ENCODE data around the gene OR6T1. TPM values are rescaled to one million over a fixed set of nuclear protein-coding genes. Genes with fewer than 3 reads are reported as not detected.

The OR6T1 gene
- total RNA-seq, 1 experiment from 2014 or later = not detected

DNA sequence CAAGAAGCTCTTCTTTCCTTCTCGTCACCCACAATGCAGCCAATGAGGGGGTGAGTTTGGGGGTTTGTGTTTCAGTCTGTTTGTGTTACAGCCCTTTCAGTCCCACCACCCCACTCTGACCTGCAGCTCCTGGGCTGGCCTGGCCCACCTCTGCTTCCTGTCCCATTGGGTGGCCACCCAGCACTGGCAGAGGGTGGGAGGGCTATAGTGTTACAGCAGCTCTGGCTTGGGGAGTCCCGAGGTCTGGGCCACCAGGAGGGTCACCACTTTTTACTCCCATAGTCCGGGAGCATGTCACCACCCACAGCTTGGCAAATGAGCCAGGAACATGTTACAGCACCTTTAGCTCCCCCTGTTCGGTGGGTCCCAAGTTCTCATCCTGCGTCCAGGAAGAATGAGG lies 35.7 kb upstream of the OR6T1 start:
- Mint-ChIP-seq H3K36me3 (peaks cover 9% of the 10 kb centered on the region; the same call in 1 of the 2 replicates), H3K4me1 (peaks cover 12% of the 10 kb centered on the region), H3K9me3 (peaks cover 25% of the 10 kb centered on the region), H3K27me3 (ENCODE audit: low read depth) (peaks cover 2% of the 10 kb centered on the region; the same call in 1 of the 2 replicates), H3K27ac (no peak overlapping the region), H3K4me3 (no peak overlapping the region)
- ChIA-PET CTCF (interaction anchor here (1.1 kb wide), 1 partner anchor 92 kb away, joined by 3 read pairs; no protein-coding TSS in a partner anchor), POLR2A (no interaction called here)
- no peak for TF ChIP-seq NFYB (CRISPR knock-in tag; conservative IDR thresholded peaks at IDR 0.05; ENCODE audit: low read depth)
- no peak for TF ChIP-seq GABPB1 (CRISPR knock-in tag; IDR thresholded peaks at IDR 0.05)
- no peak for TF ChIP-seq NFATC4 (CRISPR knock-in tag; IDR thresholded peaks at IDR 0.05)
- no peak for ATAC-seq
- no peak for DNase-seq (ENCODE audit: low spot score)

DNA sequence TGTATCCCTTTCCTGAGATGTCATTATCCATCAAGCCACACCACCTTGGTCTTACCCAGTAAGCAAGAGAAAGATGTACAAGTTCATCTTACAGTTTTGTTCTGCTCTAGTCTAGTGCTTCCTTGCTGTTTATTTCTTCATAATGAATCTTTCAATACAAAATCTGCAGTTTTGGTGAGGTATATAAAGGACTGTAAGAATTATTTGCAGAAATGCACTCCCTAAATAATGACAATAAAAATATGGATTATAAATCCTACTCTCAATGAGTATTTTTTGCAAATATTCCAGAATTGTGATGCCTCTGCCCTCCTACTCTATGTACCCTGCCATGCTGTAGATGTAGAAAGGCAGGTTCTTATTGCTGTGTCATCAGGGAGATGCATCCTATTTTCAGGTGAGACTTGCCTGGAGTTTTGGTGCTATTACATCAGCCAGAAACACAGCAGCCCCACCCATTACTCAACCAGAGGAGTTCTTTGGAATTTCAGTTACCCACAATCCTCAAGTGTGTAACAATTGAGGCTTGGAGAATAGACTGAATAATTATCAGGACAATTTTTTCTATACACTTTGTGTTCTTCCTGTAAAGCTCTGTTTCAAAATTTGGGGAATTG lies 34.2 kb upstream of the OR6T1 start, which contains the start of gene OR10S1:
Gene OR10S1 (minus strand): TSS at position 51 of the 617 bp plus-strand sequence. CDS start 117 bp downstream, outside the sequence.
- no peak for TF ChIP-seq ZBTB21 (CRISPR knock-in tag; IDR thresholded peaks at IDR 0.05; ENCODE audit: borderline replicate concordance)
- TF ChIP-seq NFATC4 (CRISPR knock-in tag; IDR thresholded peaks at IDR 0.05) = no peak
- TF ChIP-seq, protein P1, sequence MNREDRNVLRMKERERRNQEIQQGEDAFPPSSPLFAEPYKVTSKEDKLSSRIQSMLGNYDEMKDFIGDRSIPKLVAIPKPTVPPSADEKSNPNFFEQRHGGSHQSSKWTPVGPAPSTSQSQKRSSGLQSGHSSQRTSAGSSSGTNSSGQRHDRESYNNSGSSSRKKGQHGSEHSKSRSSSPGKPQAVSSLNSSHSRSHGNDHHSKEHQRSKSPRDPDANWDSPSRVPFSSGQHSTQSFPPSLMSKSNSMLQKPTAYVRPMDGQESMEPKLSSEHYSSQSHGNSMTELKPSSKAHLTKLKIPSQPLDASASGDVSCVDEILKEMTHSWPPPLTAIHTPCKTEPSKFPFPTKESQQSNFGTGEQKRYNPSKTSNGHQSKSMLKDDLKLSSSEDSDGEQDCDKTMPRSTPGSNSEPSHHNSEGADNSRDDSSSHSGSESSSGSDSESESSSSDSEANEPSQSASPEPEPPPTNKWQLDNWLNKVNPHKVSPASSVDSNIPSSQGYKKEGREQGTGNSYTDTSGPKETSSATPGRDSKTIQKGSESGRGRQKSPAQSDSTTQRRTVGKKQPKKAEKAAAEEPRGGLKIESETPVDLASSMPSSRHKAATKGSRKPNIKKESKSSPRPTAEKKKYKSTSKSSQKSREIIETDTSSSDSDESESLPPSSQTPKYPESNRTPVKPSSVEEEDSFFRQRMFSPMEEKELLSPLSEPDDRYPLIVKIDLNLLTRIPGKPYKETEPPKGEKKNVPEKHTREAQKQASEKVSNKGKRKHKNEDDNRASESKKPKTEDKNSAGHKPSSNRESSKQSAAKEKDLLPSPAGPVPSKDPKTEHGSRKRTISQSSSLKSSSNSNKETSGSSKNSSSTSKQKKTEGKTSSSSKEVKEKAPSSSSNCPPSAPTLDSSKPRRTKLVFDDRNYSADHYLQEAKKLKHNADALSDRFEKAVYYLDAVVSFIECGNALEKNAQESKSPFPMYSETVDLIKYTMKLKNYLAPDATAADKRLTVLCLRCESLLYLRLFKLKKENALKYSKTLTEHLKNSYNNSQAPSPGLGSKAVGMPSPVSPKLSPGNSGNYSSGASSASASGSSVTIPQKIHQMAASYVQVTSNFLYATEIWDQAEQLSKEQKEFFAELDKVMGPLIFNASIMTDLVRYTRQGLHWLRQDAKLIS (CRISPR knock-in tag; IDR thresholded peaks at IDR 0.05; ENCODE audit: borderline replicate concordance) = no peak
- TF ChIP-seq MLX (CRISPR knock-in tag; IDR thresholded peaks at IDR 0.05) = no peak
- TF ChIP-seq RORB (CRISPR knock-in tag; IDR thresholded peaks at IDR 0.05) = no peak
- no peak for TF ChIP-seq TCF7 (CRISPR knock-in tag; IDR thresholded peaks at IDR 0.05; ENCODE audit: low read depth)
- no peak for TF ChIP-seq ZMAT4 (CRISPR knock-in tag; IDR thresholded peaks at IDR 0.05)
- no peak for TF ChIP-seq NFYB (CRISPR knock-in tag; conservative IDR thresholded peaks at IDR 0.05; ENCODE audit: low read depth)
- no peak for TF ChIP-seq CDX4 (CRISPR knock-in tag; IDR thresholded peaks at IDR 0.05; ENCODE audit: borderline replicate concordance)
- no peak for TF ChIP-seq SOX15 (CRISPR knock-in tag; IDR thresholded peaks at IDR 0.05)
- no peak for TF ChIP-seq ZNF281 (CRISPR knock-in tag; IDR thresholded peaks at IDR 0.05)
- TF ChIP-seq GTF2I (CRISPR knock-in tag; conservative IDR thresholded peaks at IDR 0.05) = no peak
- DNase-seq (ENCODE audit: low spot score) (no peak), ATAC-seq (no peak)
- ChIA-PET POLR2A (no interaction called here), CTCF (no interaction called here)
- Mint-ChIP-seq H3K4me3 (no peak within 1 kb of the TSS), H3K36me3 (peaks cover 7% of the 10 kb centered on the region; the same call in 1 of the 2 replicates), H3K27ac (no peak within 1 kb of the TSS), H3K27me3 (ENCODE audit: low read depth) (peaks cover 2% of the 10 kb centered on the region; the same call in 1 of the 2 replicates), H3K9me3 (peaks cover 13% of the 10 kb centered on the region), H3K4me1 (peaks cover 12% of the 10 kb centered on the region)
